ENCODE data around the gene NUB1.

NUB1 gene

GRCh38 chr7:151314401-151314800 lies 27.2 kb upstream of the NUB1 start:
- DNase-seq (ENCODE audit: low spot score): no peak

GRCh38 chr7:151315038-151315655 lies 26.5 kb upstream of the NUB1 start:
- peak; percentile 81 for DNase-seq (ENCODE audit: low spot score)

GRCh38 chr7:151316896-151317295 lies 24.7 kb upstream of the NUB1 start:
- DNase-seq (ENCODE audit: low spot score): no peak

- DNase-seq (ENCODE audit: low spot score): no peak
These were observed 23.7 kb upstream of the NUB1 start for GRCh38 chr7:151317936-151318335.

- DNase-seq (ENCODE audit: low spot score): no peak
These were observed 22.4 kb upstream of the NUB1 start for GRCh38 chr7:151319189-151319588.

GRCh38 chr7:151320263-151320845 lies 21.3 kb upstream of the NUB1 start:
- DNase-seq (ENCODE audit: low spot score): no peak

GRCh38 chr7:151321341-151321740 lies 20.3 kb upstream of the NUB1 start:
- DNase-seq (ENCODE audit: low spot score): no peak

GRCh38 chr7:151322906-151323305 lies 18.7 kb upstream of the NUB1 start:
- DNase-seq (ENCODE audit: low spot score): no peak

- no peak for DNase-seq (ENCODE audit: low spot score)
These were observed 14.6 kb upstream of the NUB1 start for GRCh38 chr7:151327022-151327421.

- DNase-seq (ENCODE audit: low spot score): no peak
These were observed 14.0 kb upstream of the NUB1 start for GRCh38 chr7:151327659-151328058.

- DNase-seq (ENCODE audit: low spot score): no peak
These were observed 11.4 kb upstream of the NUB1 start for GRCh38 chr7:151330181-151330580.

GRCh38 chr7:151330661-151331060 lies 11.0 kb upstream of the NUB1 start:
- no peak for DNase-seq (ENCODE audit: low spot score)

GRCh38 chr7:151334628-151335027 lies 7.0 kb upstream of the NUB1 start:
- no peak for DNase-seq (ENCODE audit: low spot score)

GRCh38 chr7:151336027-151336708 lies 5.4 kb upstream of the NUB1 start:
- DNase-seq (ENCODE audit: low spot score): no peak

- no peak for DNase-seq (ENCODE audit: low spot score)
These were observed 4.3 kb upstream of the NUB1 start for GRCh38 chr7:151337346-151337745.

- DNase-seq (ENCODE audit: low spot score): no peak
These were observed 2.8 kb upstream of the NUB1 start for GRCh38 chr7:151338809-151339208.

GRCh38 chr7:151339651-151340382 lies 1.8 kb upstream of the NUB1 start:
- DNase-seq (ENCODE audit: low spot score): no peak

- DNase-seq (ENCODE audit: low spot score): no peak
These were observed 737 bp upstream of the NUB1 start for GRCh38 chr7:151340794-151341356.

GRCh38 chr7:151342102-151342646 lies 562 bp downstream of the NUB1 start:
- no peak for DNase-seq (ENCODE audit: low spot score)

- no peak for DNase-seq (ENCODE audit: low spot score)
These were observed 1.2 kb downstream of the NUB1 start for GRCh38 chr7:151342811-151343210.

- no peak for DNase-seq (ENCODE audit: low spot score)
These were observed 1.9 kb downstream of the NUB1 start for GRCh38 chr7:151343516-151343915.

Measured in D341Med (cell line).